GM19043 (cell line): ENCODE results near the gene ANO2.

ENCODE experiments used
- ATAC-seq: cut with Tn5 transposase; IDR thresholded peaks from one replicate; pipeline ENCODE4 v1.9.1; 2021; ENCODE audit warnings: low read depth; ENCODE audit not compliant: unreplicated experiment

The ANO2 gene

DNA sequence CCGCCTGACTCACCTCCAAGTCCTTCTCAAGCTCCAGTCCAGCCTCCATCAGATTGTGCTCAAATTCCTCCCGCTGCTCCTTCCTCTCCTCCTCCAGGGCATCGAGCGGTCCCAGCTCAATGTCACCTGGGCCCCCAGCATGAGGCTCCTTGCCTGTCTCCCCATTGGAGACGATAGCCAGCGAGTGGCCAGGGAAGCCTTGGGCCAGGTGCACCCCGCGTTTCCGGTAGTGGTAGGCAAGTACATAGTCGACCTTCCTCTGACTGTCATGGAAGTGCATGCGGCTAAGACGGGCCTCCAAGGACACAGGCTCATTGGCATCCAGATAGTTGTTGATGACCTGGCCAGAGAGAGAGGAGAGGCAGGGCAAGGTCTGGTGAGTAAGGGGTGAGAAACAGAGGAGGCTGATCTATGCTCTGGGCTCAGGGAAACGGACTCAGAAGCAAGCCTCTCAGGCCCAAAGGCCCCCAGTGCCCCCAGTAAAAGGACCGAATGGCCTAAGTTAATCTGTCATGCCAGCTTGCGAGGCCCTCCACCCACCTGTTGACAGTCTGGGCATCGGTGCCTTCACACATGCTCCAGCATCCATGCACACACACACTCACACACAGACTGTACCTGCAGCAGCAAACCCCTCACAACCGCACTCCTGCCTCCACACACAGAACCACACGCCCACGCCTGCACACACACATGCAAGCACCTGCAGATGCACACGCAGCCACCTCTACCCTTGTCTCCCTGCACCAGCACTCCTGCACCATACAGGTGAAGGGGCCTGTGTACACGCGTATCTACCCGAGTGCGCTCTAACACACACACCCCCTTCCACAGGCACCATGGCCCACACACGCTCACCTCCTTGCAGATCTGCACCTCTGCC, 23.8 kb downstream of the ANO2 start:
- ATAC-seq = no peak

GRCh38 chr12:5916785-5917290, 28.2 kb downstream of the ANO2 start:
- ATAC-seq = no peak

- no peak for ATAC-seq
Observed at GRCh38 chr12:5915511-5915910, 29.5 kb downstream of the ANO2 start.

GRCh38 chr12:5914387-5915149, 30.5 kb downstream of the ANO2 start:
- ATAC-seq = no peak

DNA sequence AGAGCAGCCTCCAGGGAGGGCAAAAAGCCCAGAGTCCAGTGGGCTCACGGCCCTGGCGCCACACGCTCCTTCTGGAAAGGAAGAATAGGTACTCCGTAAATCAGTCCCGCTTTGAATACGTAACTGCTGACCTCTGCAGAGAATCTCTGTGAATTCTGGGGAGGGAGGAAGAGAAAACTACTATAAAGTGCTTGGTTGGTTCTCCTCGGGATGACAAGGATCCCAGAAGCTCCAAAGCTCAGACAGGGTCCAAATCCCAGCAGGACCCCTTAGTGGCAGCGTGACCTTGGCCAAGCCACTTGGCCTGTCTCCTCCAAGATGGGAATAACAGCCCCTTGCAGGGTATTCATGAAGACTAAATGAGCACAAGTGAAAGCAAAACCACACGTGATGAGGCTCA, 31.7 kb downstream of the ANO2 start:
- no peak for ATAC-seq

- no peak for ATAC-seq
Observed at GRCh38 chr12:5912437-5913334, 32.4 kb downstream of the ANO2 start.

DNA sequence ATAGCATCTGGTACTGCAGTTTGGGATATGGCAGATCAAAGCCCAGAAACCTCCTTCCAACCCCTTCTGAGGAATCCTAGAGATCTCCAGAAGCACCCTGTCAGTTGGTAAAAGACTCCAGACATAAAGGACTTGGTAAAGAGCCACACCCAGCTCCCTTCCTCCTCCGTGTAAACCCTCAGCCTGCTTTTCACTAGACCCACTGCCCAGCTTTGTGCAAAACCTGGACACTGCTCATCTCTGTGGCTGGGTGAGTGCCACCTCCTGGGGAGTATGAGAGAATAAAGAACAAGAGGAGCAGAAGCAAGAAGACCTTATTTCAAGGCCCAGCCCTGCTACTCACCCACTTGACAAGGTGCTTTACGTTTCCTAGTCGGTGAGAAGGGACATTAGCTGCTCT, 33.0 kb downstream of the ANO2 start:
- ATAC-seq = no peak

- ATAC-seq = no peak
Observed at GRCh38 chr12:5910790-5911548, 34.1 kb downstream of the ANO2 start.

DNA sequence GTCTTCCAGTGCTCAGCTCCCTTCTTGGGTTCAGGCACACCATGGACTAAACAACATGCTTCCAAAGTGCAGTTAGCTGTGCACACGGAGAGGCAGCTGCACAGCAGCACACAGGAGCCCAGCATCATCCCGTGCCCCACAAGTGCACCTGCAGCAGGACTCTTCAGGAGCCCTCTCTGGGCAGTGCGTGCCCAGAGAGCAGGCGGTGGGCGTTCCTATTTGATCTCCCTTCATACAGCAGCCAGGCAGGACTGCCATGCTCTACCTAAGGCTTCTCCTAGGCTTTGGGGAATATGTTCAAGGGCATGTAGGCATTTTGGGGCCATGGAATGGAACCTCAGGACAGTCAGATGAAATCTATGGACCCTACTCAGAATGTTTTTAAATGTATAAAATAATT, 35.5 kb downstream of the ANO2 start:
- no peak for ATAC-seq

DNA sequence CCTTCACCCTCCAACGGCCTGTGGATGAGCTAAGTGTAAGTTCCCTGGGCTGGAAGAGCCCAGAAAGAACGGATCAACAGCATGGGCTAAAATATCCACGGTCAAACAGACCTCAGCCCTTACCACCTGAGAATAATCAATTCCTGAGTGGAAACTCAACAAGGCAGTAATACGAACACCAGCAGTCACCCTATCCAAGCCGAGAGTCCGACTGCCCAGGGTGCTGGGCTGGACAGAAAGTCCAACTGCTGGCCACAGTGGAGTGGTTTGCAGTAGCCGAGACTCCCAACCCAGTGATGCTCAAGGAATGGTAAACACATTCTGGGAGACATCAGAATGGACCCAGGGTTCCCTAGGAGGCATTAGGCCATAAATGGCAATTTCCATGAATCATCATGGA, 36.8 kb downstream of the ANO2 start:
- ATAC-seq = no peak

- no peak for ATAC-seq
Observed at GRCh38 chr12:5907807-5908206, 37.3 kb downstream of the ANO2 start.

GRCh38 chr12:5905757-5906156, 39.3 kb downstream of the ANO2 start:
- ATAC-seq = no peak

GRCh38 chr12:5904969-5905368, 40.1 kb downstream of the ANO2 start:
- no peak for ATAC-seq

DNA sequence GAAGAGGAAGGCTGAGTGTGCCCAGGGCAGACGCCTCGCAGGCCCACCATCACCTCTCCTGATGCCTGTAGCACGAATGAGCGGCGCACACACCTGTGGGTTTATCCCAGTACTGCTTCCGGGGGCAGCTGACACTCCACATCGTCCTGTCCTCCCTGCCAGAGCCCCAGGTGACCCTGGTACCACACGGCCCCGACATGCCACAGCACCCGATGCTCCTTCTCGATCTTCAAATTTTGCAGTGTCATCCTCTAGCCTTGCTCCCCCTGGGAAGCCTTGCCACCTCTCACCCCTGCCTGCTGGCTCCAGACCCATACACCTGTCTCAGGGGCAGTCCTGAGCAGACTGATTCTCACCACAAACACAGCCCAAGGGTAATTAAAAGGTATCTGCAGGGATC, 40.6 kb downstream of the ANO2 start:
- ATAC-seq = no peak

- ATAC-seq = no peak
Observed at GRCh38 chr12:5902736-5903135, 42.3 kb downstream of the ANO2 start.

GRCh38 chr12:5901416-5901815, 43.6 kb downstream of the ANO2 start:
- no peak for ATAC-seq

- ATAC-seq = no peak
Observed at GRCh38 chr12:5900533-5901205, 44.4 kb downstream of the ANO2 start.

- ATAC-seq = no peak
Observed at GRCh38 chr12:5900076-5900475, 45.0 kb downstream of the ANO2 start.

GRCh38 chr12:5899675-5900074, 45.4 kb downstream of the ANO2 start:
- no peak for ATAC-seq
